Mesenchymal stem cell (in vitro differentiated cells and primary cell): ENCODE data around the gene TBXA2R.

Experiments
- DNase-seq: peaks from one replicate; pipeline ENCODE4 v3.0.0-alpha.2; 2013
- H2AFZ ChIP-seq: one replicate; pipeline ENCODE4 v1.6.1; 2013; ENCODE audit warnings: low read depth, mild to moderate bottlenecking, control low read depth, inconsistent platforms, low read length, moderate library complexity
- H2AK5ac ChIP-seq: 2 replicates; pipeline ENCODE4 v1.6.1; 2013; ENCODE audit warnings: low read length, moderate library complexity, mild to moderate bottlenecking, inconsistent platforms; ENCODE audit not compliant: severe bottlenecking
- H2BK120ac ChIP-seq: one replicate; pipeline ENCODE4 v1.6.1; 2013; ENCODE audit warnings: low read depth, mild to moderate bottlenecking, inconsistent platforms, low read length, moderate library complexity
- H2BK12ac ChIP-seq, 2 experiments: one replicate each; pipeline ENCODE4 v1.6.1; 2013; ENCODE audit warnings: inconsistent platforms in 2 of 2, low read length in 2 of 2, mild to moderate bottlenecking in 2 of 2, moderate library complexity in 2 of 2, control low read depth in 1 of 2
- H2BK15ac ChIP-seq: one replicate; pipeline ENCODE4 v1.6.1; 2013; ENCODE audit warnings: mild to moderate bottlenecking, low read depth, inconsistent platforms; ENCODE audit not compliant: poor library complexity, severe bottlenecking
- H2BK5ac ChIP-seq: 2 replicates; pipeline ENCODE4 v1.6.1; 2013; ENCODE audit warnings: low read depth, mild to moderate bottlenecking, low read length, control low read depth, inconsistent platforms; ENCODE audit not compliant: poor library complexity, severe bottlenecking
- H3K14ac ChIP-seq, 2 experiments: one replicate each; pipeline ENCODE4 v1.6.1; 2013; ENCODE audit warnings: inconsistent platforms in 2 of 2, low read length in 2 of 2, control low read depth in 1 of 2, mild to moderate bottlenecking in 1 of 2, moderate library complexity in 1 of 2
- H3K18ac ChIP-seq, 2 experiments: one replicate each; pipeline ENCODE4 v1.6.1; 2013; ENCODE audit warnings: inconsistent platforms in 2 of 2, low read length in 2 of 2, control low read depth in 1 of 2, low read depth in 1 of 2, mild to moderate bottlenecking in 1 of 2
- H3K23ac ChIP-seq, 2 experiments: one replicate each; pipeline ENCODE4 v1.6.1; 2013; ENCODE audit warnings: inconsistent platforms in 2 of 2, low read length in 2 of 2, mild to moderate bottlenecking in 2 of 2, moderate library complexity in 2 of 2, control low read depth in 1 of 2
- H3K27ac ChIP-seq: 2 replicates; pipeline ENCODE4 v1.5.1; 2013; ENCODE audit warnings: mild to moderate bottlenecking, moderate library complexity, low read length, control low read depth, inconsistent platforms; ENCODE audit not compliant: poor library complexity, severe bottlenecking
- H3K27me3 ChIP-seq, 2 experiments: 2 replicates each; pipeline versions ENCODE4 v1.6.1 to v1.7.0; 2013; ENCODE audit warnings: low read length in 2 of 2, mild to moderate bottlenecking in 2 of 2, moderate library complexity in 2 of 2, control low read depth in 1 of 2, inconsistent platforms in 1 of 2; ENCODE audit not compliant: control insufficient read depth in 1 of 2, insufficient read depth in 1 of 2
- H3K36me3 ChIP-seq, 2 experiments: 2 replicates each; pipeline versions ENCODE4 v1.6.1 to v1.7.0; 2013; ENCODE audit warnings: low read length in 2 of 2, control low read depth in 1 of 2, inconsistent platforms in 1 of 2, low read depth in 1 of 2, mild to moderate bottlenecking in 1 of 2; ENCODE audit not compliant: insufficient read depth in 2 of 2, control insufficient read depth in 1 of 2
- H3K4ac ChIP-seq, 2 experiments: one replicate each; pipeline ENCODE4 v1.6.1; 2013; ENCODE audit warnings: inconsistent platforms in 2 of 2, low read length in 2 of 2, mild to moderate bottlenecking in 2 of 2, moderate library complexity in 2 of 2, control low read depth in 1 of 2, low read depth in 1 of 2
- H3K4me1 ChIP-seq: 2 replicates; pipeline ENCODE4 v1.6.1; 2013; ENCODE audit warnings: low read depth, low read length, control low read depth; ENCODE audit not compliant: control insufficient read depth, insufficient read depth
- H3K4me2 ChIP-seq: 2 replicates; pipeline ENCODE4 v1.6.1; 2013; ENCODE audit warnings: low read length, mild to moderate bottlenecking, inconsistent platforms; ENCODE audit not compliant: poor library complexity, severe bottlenecking
- H3K4me3 ChIP-seq, 2 experiments: 2 replicates each; pipeline versions ENCODE4 v1.5.1 to v1.7.0; 2013; ENCODE audit warnings: low read length in 2 of 2, mild to moderate bottlenecking in 2 of 2, control low read depth in 1 of 2, low read depth in 1 of 2; ENCODE audit not compliant: insufficient read depth in 1 of 2
- H3K79me1 ChIP-seq: replicated peaks from 2 replicates; pipeline ENCODE4 v1.6.1; 2013; ENCODE audit warnings: mild to moderate bottlenecking, control low read depth, low read length, inconsistent platforms; ENCODE audit not compliant: poor library complexity, severe bottlenecking
- H3K9ac ChIP-seq: 2 replicates; pipeline ENCODE4 v1.7.0; 2013; ENCODE audit warnings: mild to moderate bottlenecking, low read length, moderate library complexity
- H3K9me3 ChIP-seq: 2 replicates; pipeline ENCODE4 v1.7.0; 2013; ENCODE audit warnings: mild to moderate bottlenecking, low read length; ENCODE audit not compliant: control insufficient read depth
- H4K8ac ChIP-seq: one replicate; pipeline ENCODE4 v1.6.1; 2013; ENCODE audit warnings: inconsistent platforms, mild to moderate bottlenecking, low read length, moderate library complexity
- H4K91ac ChIP-seq: one replicate; pipeline ENCODE4 v1.6.1; 2013; ENCODE audit warnings: mild to moderate bottlenecking, low read length, inconsistent platforms
- WGBS: methylation state at CpG from one replicate; pipeline ENCODE4 v1.1.7; 2013; ENCODE audit warnings: mixed read lengths; 5-methylcytosine and 5-hydroxymethylcytosine counted together

TBXA2R gene

GRCh38 chr19:3613818-3614661, 7.4 kb upstream of the TBXA2R start:
- H3K4me3 ChIP-seq: no peak overlapping the region
- H3K14ac ChIP-seq: no peak overlapping the region

DNA sequence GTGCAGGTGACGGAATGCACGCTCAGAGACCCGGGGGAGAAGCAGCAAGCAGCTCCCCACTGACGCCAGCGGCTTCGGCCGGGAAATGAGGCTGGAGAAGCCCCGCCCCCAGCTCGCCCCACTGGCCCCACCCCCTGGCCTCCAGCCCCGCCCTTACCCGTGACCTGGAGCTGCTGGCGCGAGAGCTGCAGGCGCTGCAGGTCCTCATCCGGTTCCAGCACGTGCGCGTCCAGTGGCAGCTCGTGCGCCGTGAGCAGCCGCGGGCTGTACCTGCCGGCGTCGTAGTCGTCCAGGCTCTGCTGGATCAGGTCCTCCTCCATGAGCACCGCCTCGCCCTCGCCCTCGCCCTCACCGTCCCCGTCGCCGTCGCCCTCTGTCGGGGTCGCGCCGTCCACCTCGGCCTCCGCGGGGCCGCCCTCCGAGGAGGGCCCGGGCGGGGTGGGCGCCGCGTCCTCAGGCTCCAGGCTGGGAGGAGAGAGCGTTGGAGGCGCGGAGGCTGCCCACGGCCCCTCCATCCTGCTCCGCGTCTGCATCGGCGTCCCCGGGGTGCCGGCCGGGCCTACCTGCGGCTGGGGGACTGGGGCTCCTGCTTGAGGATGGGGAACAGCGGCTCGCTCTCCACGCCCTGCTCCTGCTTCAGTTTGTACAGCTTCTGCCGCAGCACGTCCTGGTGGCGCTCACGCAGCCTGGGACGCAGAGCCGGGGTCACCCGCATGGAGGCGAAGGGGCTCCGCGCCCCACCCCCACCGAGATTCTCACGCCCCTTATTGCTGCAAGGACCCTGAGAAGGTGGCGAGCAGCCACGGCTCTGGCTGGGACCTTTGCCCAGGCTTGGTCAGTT, 6.4 kb upstream of the TBXA2R start:
- H3K4ac ChIP-seq: no peak overlapping the region
- H2AK5ac ChIP-seq: no peak overlapping the region
- H2BK12ac ChIP-seq: no peak overlapping the region
- peaks cover 23% of the 10 kb centered on the region for H3K4me1 ChIP-seq
- H3K9ac ChIP-seq: no peak overlapping the region
- no peak overlapping the region for H3K27ac ChIP-seq
- no peaks in the 10 kb centered on the region for H3K27me3 ChIP-seq
- H3K79me1 ChIP-seq: peaks cover 14% of the 10 kb centered on the region
- H2BK120ac ChIP-seq: no peak overlapping the region
- H2AFZ ChIP-seq: no peak overlapping the region
- H4K91ac ChIP-seq: no peak overlapping the region
- no peak overlapping the region for H3K4me2 ChIP-seq
- no peak overlapping the region for H3K14ac ChIP-seq
- H3K36me3 ChIP-seq: peaks cover 28 to 85% of the 10 kb centered on the region in 2 experiments
- H3K4me3 ChIP-seq: no peak overlapping the region
- H3K23ac ChIP-seq: no peak overlapping the region
- 94% methylated on average over 71 of the region's 79 CpGs for WGBS
- H2BK5ac ChIP-seq: no peak overlapping the region
- H3K18ac ChIP-seq: peak overlapping the region in 1 of 2 experiments; percentile 7
- H2BK15ac ChIP-seq: no peak overlapping the region
- no peak overlapping the region for H4K8ac ChIP-seq
- DNase-seq: no peak
- H3K9me3 ChIP-seq: no peaks in the 10 kb centered on the region

More at GRCh38 chr19:3613818-3614661, 7.4 kb upstream of the TBXA2R start:
- peaks cover 29 to 93% of the 10 kb centered on the region in 2 experiments for H3K36me3 ChIP-seq
- H3K9me3 ChIP-seq: no peaks in the 10 kb centered on the region
- no peak overlapping the region for H3K18ac ChIP-seq
- DNase-seq: no peak
- H4K8ac ChIP-seq: no peak overlapping the region
- H2BK12ac ChIP-seq: no peak overlapping the region
- H3K27ac ChIP-seq: no peak overlapping the region
- H3K9ac ChIP-seq: no peak overlapping the region
- H3K79me1 ChIP-seq: peaks cover 14% of the 10 kb centered on the region
- H3K4me1 ChIP-seq: peaks cover 17% of the 10 kb centered on the region
- no peak overlapping the region for H2BK15ac ChIP-seq
- H2BK5ac ChIP-seq: no peak overlapping the region
- no peak overlapping the region for H2BK120ac ChIP-seq
- WGBS: 97% methylated on average over 31 of the region's 39 CpGs
- no peak overlapping the region for H4K91ac ChIP-seq
- no peak overlapping the region for H3K4ac ChIP-seq
- H3K23ac ChIP-seq: no peak overlapping the region
- H2AK5ac ChIP-seq: no peak overlapping the region
- no peak overlapping the region for H2AFZ ChIP-seq
- H3K27me3 ChIP-seq: no peaks in the 10 kb centered on the region
- no peak overlapping the region for H3K4me2 ChIP-seq

- no peak overlapping the region for H3K27ac ChIP-seq
- no peak overlapping the region for H3K14ac ChIP-seq
- H2AK5ac ChIP-seq: no peak overlapping the region
- no peak overlapping the region for H4K91ac ChIP-seq
- H4K8ac ChIP-seq: no peak overlapping the region
- H3K9ac ChIP-seq: no peak overlapping the region
- H3K23ac ChIP-seq: no peak overlapping the region
- H3K36me3 ChIP-seq: peaks cover 24 to 77% of the 10 kb centered on the region in 2 experiments
- no peak overlapping the region for H3K18ac ChIP-seq
- no peak overlapping the region for H3K4ac ChIP-seq
- H3K4me2 ChIP-seq: no peak overlapping the region
- no peak overlapping the region for H2AFZ ChIP-seq
- no peak overlapping the region for H2BK120ac ChIP-seq
- 96% methylated on average over 33 of the region's 33 CpGs for WGBS
- no peak overlapping the region for H3K4me3 ChIP-seq
- H2BK12ac ChIP-seq: no peak overlapping the region
- H3K27me3 ChIP-seq: no peaks in the 10 kb centered on the region
- H3K79me1 ChIP-seq: peaks cover 12% of the 10 kb centered on the region
- no peaks in the 10 kb centered on the region for H3K9me3 ChIP-seq
- H2BK5ac ChIP-seq: no peak overlapping the region
- H2BK15ac ChIP-seq: no peak overlapping the region
- H3K4me1 ChIP-seq: peaks cover 30% of the 10 kb centered on the region
- no peak for DNase-seq
These were observed 5.7 kb upstream of the TBXA2R start for GRCh38 chr19:3612330-3612729.

DNA sequence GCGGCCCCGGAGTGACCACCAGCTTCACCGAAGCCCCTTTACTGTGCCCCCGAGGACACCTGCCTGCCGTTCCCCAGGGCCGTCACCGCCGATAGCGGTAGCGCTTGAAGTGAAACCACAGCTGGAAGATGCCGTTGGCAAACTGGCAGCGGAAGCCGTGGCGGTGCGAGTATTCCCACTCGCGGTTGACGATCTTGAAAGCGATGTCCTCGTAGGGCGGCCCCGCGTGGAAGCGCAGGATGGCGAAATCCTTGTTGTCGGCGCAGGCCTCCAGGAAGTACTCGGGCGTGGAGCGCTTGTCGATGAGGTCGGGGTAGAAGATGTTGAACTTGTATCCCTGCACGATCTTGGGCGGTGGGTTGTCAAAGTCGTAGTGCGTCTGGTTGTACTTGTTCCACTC, 5.2 kb upstream of the TBXA2R start:
- H4K8ac ChIP-seq: no peak overlapping the region
- H2AFZ ChIP-seq: no peak overlapping the region
- no peak overlapping the region for H3K4me3 ChIP-seq
- no peak overlapping the region for H2BK15ac ChIP-seq
- no peak overlapping the region for H3K14ac ChIP-seq
- no peak for DNase-seq
- no peak overlapping the region for H2BK120ac ChIP-seq
- no peak overlapping the region for H3K18ac ChIP-seq
- H3K36me3 ChIP-seq: peaks cover 19 to 72% of the 10 kb centered on the region in 2 experiments
- no peak overlapping the region for H3K9ac ChIP-seq
- no peaks in the 10 kb centered on the region for H3K27me3 ChIP-seq
- H3K9me3 ChIP-seq: no peaks in the 10 kb centered on the region
- H3K4me2 ChIP-seq: no peak overlapping the region
- H3K4ac ChIP-seq: no peak overlapping the region
- H3K4me1 ChIP-seq: peaks cover 35% of the 10 kb centered on the region
- 95% methylated on average over 36 of the region's 36 CpGs for WGBS
- H3K23ac ChIP-seq: no peak overlapping the region
- no peak overlapping the region for H3K27ac ChIP-seq
- H2AK5ac ChIP-seq: no peak overlapping the region
- no peak overlapping the region for H2BK5ac ChIP-seq
- no peak overlapping the region for H4K91ac ChIP-seq
- H2BK12ac ChIP-seq: no peak overlapping the region
- peaks cover 12% of the 10 kb centered on the region for H3K79me1 ChIP-seq
